Sigmoid colon (tissue), 4 donors: Measurements from ENCODE around the gene KRTDAP.
"Not testable (repeated sequence)": the region's sequence is repeated elsewhere in the genome, so short reads cannot be mapped to it uniquely, and the experiment has no call there.

Experiments
- CTCF ChIP-seq, 4 experiments: fragments of 450-650 bp in 3 of 4; fragments of 200-600 bp in 1 of 4; IDR thresholded peaks; one replicate each; pipeline ENCODE4 v1.5.1; 2016 to 2019; ENCODE audit warnings: antibody characterized with exemption in 4 of 4, mild to moderate bottlenecking in 3 of 4, moderate library complexity in 2 of 4
- EP300 ChIP-seq, 4 donors: sonication (generic); formaldehyde crosslinking; IDR thresholded peaks; one replicate each; pipeline ENCODE4 v1.6.1; 2017; ENCODE audit warnings: antibody characterized with exemption in 4 of 4

GRCh38 chr19:35474594-35474993 is 15.7 kb downstream of the KRTDAP start:
- TF ChIP-seq EP300, CTCF (IDR thresholded peaks at IDR 0.05): not testable (repeated sequence)
